SKM-1 (cell line): ENCODE measurements around the gene KHK.
A peak's percentile ranks its signal among the peaks of the same experiment; 100 is the strongest.
"Not testable (repeated sequence)": the region's sequence is repeated elsewhere in the genome, so short reads cannot be mapped to it uniquely, and the experiment has no call there.

Source experiments
- DNase-seq: peaks from one replicate; lab custom pipeline; 2025; ENCODE audit not compliant: unreplicated experiment; lab: John Stamatoyannopoulos, UW

KHK gene

GRCh38 chr2:27095745-27096651 lies 9.4 kb downstream of the KHK start:
- DNase-seq: no peak

DNA sequence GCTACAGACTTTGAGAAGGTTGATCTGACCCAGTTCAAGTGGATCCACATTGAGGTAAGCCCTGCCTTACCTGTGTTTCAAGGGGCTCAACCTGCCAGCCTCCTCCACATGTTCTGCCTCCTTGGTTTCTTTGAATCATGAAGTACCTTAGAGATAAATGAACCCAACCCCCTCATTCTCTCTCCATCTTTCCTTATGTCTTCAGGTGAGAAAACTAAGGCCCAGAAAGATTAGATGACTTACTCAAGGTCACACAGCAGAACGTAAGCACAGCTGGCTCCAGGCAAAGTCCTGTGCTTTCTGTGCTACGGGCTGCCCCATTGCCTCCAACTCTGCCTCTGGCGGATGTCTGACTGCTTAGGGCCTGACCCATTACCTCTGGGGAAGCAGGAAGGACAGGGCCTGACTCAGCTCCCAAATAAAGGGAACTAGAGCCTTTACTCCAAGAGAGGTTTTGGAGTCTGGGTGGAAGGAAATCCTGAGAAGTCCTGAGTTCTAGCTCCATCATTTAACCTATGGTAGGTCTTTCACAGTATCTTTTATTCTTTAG lies 10.3 kb downstream of the KHK start:
- DNase-seq: no peak

GRCh38 chr2:27097341-27097740 lies 10.8 kb downstream of the KHK start:
- DNase-seq: no peak

GRCh38 chr2:27099334-27099955 lies 12.9 kb downstream of the KHK start:
- DNase-seq: no peak

DNA sequence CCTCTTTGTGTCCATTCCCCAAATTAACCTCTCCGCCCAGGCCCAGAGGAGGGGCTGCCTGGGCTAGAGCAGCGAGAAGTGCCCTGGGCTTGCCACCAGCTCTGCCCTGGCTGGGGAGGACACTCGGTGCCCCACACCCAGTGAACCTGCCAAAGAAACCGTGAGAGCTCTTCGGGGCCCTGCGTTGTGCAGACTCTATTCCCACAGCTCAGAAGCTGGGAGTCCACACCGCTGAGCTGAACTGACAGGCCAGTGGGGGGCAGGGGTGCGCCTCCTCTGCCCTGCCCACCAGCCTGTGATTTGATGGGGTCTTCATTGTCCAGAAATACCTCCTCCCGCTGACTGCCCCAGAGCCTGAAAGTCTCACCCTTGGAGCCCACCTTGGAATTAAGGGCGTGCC lies 13.5 kb downstream of the KHK start:
- no peak for DNase-seq

- DNase-seq: no peak
Observed at GRCh38 chr2:27102329-27102728, 15.8 kb downstream of the KHK start.

DNA sequence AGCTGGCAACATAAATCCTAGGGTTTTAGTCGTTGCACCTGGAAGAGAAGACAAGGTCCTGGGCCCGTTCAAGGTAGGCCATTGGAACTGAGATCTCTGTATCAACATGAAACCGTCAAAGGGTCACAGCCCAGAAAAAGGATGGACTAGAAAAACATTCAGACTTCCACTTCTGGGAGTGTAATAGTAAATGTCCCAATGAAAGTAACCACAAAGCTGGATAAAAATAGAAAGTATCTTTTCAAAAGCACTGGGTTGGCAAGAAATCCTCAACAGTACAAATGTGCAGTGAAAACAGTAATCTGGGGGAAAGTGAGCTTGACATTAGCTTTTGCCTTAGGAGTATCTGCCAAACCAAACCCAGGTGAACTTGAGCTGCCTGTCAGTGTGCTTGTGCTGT lies 19.4 kb downstream of the KHK start:
- DNase-seq: no peak

- DNase-seq: no peak
Observed at GRCh38 chr2:27108221-27108620, 21.6 kb downstream of the KHK start.

DNA sequence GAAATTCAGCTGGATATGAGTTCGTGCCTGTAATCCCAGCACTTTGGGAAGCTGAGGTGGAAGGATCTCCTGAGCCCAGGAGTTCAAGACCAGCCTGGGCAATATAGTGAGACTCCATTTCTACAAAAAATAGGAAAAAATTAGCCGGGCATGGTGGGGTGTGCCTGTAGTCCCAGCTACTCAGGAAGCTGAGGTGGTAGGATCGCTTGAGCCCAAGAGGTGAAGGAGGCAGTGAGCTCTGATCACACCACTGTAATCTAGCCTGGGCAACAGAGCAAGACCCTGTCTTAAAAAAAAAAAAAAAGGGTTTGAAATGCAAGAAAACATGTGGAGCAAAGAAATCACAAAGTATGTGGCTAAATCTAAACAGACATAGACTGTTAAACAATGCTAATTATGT lies 22.5 kb downstream of the KHK start:
- no peak for DNase-seq

GRCh38 chr2:27110603-27111352 lies 24.2 kb downstream of the KHK start:
- not testable (repeated sequence) for DNase-seq

- not testable (repeated sequence) for DNase-seq
Observed at GRCh38 chr2:27111392-27112078, 25.0 kb downstream of the KHK start.

DNA sequence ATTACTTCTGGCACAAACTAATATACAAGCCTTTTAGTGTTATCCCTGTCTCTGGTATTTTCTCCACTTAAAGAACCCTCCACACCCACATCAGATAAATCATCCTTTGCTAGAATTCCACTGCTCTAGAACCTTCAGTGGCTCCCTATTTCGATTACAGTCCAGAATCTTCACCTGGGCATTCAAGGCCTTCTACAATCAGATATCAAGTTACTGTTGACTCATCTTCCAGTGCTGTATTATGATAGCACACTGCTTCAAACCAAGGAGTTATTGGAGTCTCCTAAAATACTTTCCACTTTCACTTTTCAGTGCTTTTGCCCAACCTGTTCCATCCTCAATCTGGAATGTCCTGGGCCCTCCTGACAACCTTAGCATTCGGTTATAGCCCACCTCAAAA lies 28.9 kb downstream of the KHK start:
- no peak for DNase-seq

DNA sequence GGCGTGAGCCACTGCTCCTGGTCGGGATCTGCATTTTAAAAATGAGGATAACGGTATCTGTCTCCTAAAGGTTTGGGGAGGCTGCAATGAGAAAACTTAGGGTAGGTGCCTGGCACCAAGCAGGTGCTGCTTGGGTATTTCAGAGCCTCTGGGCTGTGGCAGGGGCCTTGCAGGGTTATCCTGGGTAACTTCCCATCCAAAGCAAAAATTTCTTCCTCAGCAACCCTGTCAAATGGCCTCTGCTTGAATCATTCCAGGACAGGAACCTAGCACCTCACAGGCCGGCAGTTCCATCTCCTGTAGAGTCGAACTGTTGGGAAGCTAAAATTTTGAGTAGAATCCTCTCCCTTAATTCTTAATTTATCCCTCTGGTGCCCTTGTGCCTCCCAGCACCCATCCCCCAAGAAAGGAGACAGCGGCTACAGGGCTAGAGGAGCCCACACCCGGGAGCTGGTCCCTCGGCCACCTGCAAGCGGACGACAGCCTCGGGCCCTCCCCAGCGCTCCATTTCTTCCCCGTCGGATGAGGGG lies 31.5 kb downstream of the KHK start:
- no peak for DNase-seq

DNA sequence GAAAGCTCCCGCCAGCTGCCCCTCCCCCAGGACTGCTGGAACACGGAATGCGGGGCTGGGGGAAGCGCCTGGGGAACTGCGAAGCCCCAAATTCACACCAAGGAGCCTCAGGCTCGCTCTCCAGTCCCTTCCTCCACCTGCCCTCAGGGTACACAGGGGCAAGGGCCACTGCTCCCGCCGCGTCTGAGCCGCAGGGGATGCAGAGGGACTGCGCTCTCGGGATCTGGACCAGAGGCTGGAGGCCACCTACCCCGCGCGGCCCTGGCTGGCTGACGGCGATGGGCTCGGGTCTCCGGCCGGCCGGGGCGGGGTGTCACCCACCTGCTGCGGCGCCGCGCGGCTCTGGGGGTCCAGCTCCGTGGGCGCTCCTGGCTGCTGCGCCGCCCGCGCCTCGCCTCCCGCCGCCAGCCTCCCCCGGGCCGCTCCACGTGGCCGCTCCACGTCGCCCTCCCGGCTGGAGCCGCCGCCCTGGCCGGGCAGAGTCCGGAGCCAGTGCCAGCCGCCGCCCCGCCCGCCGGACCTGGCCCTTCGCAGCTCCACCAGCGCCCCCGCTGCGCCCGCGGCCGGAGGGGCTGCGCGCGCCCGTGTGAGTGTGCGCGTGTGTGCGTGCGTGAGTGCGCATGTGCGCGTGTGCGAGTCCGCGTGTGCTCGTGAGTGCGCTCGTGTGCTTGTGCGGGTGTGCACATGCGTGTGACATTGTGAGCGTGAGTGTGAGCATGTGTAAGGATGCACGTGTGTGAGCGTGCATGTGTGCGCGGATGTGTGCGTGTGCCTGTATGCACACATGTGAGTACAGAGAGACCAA lies 32.2 kb downstream of the KHK start, which contains the start of gene CGREF1:
CGREF1 (minus strand) TSS at position 604 of the 805 bp plus-strand sequence. CDS start 14,762 bp downstream, outside the sequence.
- no peak for DNase-seq

DNA sequence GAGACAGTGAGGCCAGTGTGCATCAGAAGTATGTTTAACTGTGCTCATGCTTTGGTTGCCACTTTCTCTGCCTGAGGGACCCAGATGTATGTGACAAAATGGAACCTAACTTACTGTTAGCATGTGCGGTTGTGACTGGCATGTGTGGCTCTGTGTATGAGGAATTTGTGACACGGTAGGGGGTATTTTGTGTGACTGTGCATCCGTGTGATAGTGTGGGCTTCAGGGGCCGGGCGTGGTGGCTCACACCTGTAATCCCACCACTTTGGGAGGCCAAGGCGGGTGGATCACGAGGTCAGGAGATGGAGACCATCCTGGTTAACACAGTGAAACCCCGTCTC lies 32.7 kb downstream of the KHK start:
- DNase-seq: not testable (repeated sequence)

DNA sequence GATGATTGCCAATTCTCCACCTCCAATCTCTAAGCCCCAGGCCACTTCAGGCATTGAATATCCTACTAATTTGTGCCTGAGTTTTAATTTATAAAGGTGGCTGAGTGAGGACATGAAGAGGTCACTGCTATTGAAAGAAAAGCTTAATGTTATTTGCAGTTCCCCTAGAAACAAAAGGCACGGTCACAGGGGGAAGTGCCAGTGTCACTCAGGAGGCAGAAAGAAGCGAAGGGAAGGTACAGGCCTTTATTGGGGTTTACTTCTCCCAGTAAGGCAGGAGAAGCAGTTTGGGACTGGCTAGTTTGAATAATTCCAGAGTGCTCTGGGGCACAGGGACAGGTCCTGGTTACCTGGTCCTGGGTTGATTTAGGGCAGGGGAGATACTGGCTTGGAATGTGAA lies 35.3 kb downstream of the KHK start:
- DNase-seq: no peak

DNA sequence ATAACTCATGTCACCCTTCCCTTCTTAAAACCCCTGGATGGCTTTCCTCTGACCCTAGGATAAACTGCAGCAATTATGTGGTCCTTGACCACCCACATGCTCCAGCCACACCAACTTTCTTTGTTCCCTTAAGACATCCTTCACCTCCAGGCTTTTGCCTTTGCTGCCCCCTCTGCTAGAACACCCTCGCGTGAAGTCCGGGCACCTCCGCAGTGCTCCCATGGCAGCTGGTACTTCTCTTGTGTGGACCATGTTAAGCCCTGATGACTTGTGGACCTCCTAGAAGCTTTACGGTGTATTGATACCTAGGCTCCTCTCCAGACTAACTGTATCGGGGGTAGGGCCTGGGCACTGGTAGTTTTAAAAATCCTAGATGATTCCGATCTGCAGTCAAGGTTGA lies 36.2 kb downstream of the KHK start:
- no peak for DNase-seq

GRCh38 chr2:27123302-27124150 lies 37.0 kb downstream of the KHK start, which contains the start of gene ABHD1:
Gene ABHD1 (plus strand): TSS chr2:27123815. CDS start chr2:27123949, 134 bp downstream.
- DNase-seq: peak; percentile 48

GRCh38 chr2:27125104-27125503 lies 38.5 kb downstream of the KHK start:
- DNase-seq: no peak
